Right ventricle myocardium inferior (tissue), 1 donor: ENCODE results near the gene LRRC4C. TPM values are rescaled to one million over a fixed set of nuclear protein-coding genes. Genes with fewer than 3 reads are reported as not detected.

Source experiments
- ATAC-seq: fragments of 200-7000 bp; cut with Tn5 transposase; one replicate; pipeline ENCODE4 v1.9.1; 2020; ENCODE audit warnings: mild to moderate bottlenecking, moderate library complexity
- DNase-seq: peaks from one replicate; pipeline ENCODE4 v3.0.0; 2021; ENCODE audit errors: missing footprints
- intact Hi-C: fragments of 100-400 bp; cut with DNase I; formaldehyde crosslinking; loops from one replicate; pipeline ENCODE4 v1.11.0; 2022
- total RNA-seq: library from RNA; stranded (reverse); fragmentation: NEBNext Ultra II Directional; extraction: Animal tissue kit (Norgen Biotek cat#: 25700); gene quantifications from one replicate; pipeline ENCODE4 v1.2.1, GENCODE V29; 2021
- donor health status: DM: no; HTN: yes; CAD: no; lungs with severe emphysema.

LRRC4C gene
- total RNA-seq, 1 donor from 2014 or later, result 1.0 TPM

DNA sequence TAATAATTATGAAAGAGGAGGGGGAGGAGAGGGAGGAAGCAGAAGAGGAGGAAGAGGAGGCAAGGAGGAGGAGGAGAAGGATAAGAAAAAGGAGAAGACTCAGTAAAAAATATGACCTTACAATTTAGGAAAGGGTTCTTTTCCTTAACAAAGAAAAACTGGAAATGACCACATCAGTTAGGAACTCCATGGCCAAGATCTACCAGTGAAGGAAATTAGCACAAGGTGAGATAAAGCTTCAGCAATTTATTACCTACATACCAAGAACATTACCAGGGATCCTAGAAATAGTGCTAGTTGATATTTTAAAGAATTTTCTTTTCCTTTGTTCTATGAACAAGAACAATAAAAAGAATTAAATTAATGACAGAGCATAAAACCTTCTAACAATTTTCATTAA, 172.7 kb downstream of the LRRC4C start:
- intact Hi-C loops, result no loop called here
- ATAC-seq (no peak), DNase-seq (no peak)

DNA sequence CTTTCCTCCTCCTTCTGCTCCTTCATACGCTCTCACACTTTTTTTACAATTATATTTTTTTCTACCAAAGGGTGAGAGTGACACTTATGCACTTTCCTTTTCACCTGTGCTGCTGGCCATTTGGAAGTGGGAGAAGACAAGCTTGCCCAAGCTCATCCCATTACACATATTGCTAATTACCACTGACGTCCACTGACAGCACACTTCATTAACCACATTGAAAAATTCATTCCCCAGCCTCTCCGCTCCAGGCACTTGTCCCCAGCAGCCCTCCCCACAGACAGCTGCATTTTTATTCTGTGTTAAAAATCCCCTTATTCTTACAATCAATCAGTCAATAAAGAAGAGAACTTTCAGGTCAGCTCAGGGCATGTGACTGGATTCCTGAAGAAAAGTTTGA, 175.1 kb downstream of the LRRC4C start:
- no peak for DNase-seq
- ATAC-seq, result no peak
- intact Hi-C loops, result no loop called here

DNA sequence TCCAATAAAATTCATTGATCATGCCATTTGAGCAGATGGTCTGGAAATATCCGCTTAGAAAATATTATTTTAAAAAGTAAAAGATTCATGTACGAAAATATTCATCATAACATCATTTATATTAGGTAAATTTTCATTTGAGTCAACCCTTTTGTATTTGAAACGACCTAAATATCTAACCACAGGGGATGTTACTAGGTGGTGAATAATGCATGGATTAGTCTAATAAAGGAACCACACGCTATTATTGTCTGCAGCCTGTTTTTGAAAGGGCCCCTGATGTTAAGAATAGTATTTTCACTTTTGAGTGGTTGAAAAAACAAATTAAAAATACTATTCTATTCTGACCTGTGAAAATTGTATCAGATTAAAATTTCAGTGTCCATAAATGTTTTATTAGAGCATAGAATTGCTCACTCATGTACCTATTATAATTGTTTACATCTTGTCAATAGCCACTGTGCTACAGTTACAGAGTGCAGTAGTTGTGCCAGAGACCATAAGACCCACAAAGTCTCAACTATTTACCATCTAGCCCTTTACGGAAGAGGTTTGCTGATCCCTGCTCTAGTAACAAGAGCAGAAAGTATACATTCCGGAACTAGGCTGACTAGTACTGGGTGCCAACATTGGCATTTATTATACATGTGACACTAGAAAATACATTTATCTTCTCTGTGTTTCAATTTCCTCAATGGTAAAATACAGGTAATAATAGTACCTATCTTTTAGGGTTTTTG, 176.1 kb downstream of the LRRC4C start:
- intact Hi-C loops, result no loop called here
- ATAC-seq, result no peak
- DNase-seq, result no peak

DNA sequence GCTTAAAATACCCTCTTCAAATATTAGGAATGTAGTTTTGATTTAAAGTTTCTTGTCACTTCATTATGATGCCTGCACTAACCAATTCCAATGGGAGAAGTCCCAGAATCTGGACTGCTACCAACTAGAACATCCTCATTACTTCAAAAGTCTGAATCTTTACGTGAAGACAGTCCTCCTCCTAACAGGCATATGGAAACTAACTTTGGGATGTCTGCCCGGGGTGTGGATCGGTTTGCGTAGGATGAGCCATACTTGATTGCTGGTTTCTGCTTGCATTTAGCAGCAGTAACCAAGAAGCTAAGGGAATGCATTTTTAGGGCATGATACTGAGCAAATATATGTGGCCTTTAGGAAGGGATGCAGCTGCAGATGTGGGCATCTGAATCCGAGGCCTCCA, 177.1 kb downstream of the LRRC4C start:
- ATAC-seq (no peak), DNase-seq (no peak)
- intact Hi-C loops, result no loop called here

DNA sequence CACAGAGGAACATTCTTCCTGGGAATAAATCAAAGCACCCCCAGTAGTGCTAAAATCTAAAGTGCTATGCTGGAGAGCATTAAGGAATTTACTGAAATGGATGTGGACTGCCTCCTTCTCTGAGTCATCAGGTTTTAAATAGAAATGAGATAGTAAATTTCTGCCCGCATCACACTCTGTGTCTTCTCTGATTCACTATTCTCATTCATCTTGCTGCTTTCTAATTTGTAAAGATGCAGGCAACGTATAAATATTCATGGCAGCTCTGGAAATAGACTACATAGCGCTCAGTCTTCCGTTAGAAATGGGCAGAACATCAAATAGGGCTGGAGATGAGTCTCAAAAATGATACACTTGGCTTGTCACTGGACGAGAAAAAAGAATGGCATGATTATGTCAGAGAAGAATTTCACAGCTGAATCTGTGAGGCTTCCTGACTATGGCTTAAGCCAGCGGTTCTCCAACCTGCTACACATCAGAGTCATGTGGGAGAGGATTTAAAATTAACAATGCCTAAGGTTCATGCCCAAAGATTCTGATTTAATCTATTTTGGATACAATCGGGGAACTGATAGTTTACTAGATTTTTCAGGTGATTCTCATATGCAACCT, 178.2 kb downstream of the LRRC4C start:
- intact Hi-C loops, result no loop called here
- ATAC-seq, result no peak

DNA sequence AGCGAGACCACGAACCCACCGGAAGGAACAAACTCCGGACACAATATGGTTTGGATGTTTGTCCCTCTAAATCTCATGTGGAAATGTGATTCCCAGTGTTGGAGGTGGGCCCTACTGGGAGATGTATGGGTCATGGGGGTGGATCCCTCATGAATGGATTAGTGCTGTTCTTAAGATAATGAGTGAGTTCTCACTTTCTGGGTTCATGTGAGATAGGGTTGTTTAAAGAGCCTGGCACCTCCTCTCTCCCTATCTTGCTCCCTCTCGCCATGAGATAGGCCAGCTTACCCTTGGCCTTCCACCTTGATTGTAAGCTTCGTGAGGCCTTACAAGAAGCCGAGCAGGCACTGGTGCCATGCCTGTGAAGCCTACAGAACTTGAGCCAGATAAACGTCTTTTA, 184.6 kb downstream of the LRRC4C start:
- DNase-seq (no peak), ATAC-seq (no peak)
- intact Hi-C loops, result no loop called here

More for the DNA sequence above, 178.2 kb downstream of the LRRC4C start:
- no peak for DNase-seq

DNA sequence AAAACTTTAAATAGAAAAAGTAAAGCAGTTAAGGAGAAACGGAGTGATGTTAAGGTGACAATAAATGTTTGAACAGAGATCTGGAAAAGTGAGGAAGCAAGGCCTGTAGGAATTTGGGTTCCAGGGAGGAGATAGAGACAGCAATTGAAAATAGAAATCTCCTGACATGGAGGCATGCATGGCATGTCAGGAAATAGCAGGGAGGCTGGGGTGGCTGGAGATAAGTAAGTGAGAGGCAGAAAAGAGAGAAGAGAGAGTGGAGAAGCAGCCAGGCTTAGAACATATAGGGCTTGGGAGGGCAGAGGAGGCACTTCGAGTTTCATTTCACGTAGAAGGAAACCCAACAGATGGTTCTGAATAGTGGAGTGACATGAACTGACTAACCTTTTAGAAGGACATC, 185.5 kb downstream of the LRRC4C start:
- DNase-seq (no peak), ATAC-seq (no peak)
- intact Hi-C loops, result no loop called here

DNA sequence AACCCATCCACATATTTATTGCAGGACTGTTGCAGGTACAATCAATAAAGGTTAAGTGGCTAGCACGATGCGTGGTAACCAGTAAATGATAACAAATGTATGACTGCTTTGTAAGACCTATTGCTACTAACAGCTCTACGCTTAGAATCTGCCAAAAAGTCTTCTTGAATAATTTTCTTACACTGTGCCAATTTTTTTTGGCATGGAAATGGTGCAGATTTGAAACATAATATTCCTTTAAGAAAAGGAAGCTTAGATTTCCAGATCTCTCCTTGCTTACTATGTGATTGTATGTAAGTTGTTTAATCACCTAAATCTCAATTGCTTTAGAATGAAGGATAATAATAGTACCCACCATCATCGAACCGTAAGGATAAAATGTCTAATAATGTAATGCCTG, 192.0 kb downstream of the LRRC4C start:
- DNase-seq (no peak), ATAC-seq (no peak)
- intact Hi-C loops, result no loop called here

DNA sequence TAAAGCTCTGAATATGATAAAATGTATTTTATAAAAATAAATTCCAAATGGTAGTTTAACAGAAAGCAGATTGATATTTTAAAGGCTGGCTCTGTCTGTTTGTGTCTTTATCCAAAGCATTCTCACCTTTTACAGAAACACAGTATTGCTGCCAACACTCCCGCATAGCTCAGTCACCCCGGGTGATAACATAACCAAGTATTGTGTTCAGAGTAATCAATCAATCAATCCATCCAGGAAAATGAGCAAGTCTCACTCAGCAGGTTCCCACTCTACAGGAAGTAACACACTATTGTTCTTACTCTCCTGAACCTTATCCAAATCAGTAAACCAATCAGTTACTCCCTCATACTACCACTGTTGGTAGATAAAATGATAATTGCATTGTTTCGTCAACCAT, 203.4 kb downstream of the LRRC4C start:
- DNase-seq (no peak), ATAC-seq (no peak)
- intact Hi-C loops, result no loop called here

DNA sequence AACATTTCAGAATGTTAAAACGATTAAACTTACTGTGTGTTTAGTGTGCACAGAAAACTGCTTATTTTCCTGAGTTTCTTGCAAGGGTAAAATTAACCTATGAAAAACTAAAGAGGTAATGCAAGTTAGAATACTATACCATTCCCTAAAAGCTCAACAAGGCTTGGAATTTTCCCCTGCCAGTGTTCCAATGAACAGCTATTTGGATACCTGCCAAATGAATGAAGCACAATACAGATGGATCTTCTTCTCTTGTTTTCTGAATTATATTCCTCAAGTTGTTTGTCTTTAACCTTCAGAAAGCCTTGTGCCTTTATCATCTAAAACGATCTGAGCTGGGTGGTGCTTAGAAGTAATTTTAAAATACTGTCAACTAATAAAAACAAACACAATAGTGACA, 204.5 kb downstream of the LRRC4C start:
- DNase-seq, result no peak
- ATAC-seq, result no peak
- intact Hi-C loops, result no loop called here

DNA sequence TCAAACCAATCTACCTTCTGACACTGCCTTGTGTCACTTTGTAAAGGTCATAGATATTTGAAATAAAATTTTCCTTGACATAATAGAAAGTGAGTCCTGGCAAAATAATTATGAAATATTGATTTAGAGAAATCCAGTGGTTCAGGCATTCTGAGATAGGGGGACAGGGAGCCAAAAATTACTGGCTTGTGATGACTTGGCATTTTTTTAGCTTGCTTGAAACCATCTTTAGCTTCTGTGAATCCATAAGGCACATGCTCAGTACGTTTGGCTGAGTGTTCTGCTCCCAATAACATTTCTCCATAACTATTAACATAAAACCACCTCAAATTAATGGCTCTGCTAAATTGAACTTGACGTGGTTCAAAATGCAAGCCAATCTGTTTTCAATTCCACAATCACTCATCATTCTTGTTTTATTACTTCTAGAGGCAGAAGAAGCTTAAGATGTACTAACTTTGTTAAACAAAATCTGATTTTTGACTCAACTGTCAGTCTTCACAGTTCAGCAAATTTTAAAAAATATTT, 209.0 kb downstream of the LRRC4C start:
- DNase-seq, result no peak
- ATAC-seq, result no peak
- intact Hi-C loops, result no loop called here

DNA sequence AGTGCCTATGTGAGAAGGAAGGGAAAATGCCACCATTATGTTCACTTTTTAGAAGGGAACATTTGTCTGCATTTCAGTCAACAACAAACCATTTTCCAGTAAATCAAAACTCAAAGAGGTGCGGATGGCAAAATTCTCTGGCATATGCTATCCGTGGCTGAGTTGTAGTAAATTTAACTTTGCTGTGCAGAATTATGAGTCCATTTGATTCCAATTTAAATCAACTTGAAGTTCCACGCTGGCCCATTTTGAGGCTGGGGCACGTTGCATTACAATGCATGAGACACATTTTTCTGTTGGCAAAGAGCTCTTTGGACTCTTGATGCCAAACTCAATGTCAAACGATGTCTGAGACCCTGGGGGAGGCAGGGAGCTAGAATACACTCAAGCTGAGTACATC, 211.8 kb downstream of the LRRC4C start:
- ATAC-seq (no peak), DNase-seq (no peak)
- intact Hi-C loops, result no loop called here

DNA sequence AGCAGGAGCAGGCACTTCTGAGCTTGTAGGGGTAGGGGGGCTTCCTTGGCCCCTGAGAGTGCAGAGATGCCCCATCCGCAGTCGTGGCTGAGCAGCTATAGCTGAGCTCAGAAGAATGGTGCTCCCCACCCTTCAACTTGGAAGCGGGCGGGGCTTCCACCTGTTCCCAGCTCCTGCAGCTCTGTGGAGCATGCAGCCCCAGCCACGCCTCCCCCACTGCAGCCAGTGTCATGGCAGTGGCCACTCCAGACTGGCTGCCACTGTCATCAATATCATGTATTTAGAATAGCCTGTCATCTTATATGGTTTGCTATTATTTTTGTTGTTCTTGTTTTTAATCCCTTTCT, 213.1 kb downstream of the LRRC4C start:
- no peak for ATAC-seq
- intact Hi-C loops, result no loop called here
- no peak for DNase-seq

DNA sequence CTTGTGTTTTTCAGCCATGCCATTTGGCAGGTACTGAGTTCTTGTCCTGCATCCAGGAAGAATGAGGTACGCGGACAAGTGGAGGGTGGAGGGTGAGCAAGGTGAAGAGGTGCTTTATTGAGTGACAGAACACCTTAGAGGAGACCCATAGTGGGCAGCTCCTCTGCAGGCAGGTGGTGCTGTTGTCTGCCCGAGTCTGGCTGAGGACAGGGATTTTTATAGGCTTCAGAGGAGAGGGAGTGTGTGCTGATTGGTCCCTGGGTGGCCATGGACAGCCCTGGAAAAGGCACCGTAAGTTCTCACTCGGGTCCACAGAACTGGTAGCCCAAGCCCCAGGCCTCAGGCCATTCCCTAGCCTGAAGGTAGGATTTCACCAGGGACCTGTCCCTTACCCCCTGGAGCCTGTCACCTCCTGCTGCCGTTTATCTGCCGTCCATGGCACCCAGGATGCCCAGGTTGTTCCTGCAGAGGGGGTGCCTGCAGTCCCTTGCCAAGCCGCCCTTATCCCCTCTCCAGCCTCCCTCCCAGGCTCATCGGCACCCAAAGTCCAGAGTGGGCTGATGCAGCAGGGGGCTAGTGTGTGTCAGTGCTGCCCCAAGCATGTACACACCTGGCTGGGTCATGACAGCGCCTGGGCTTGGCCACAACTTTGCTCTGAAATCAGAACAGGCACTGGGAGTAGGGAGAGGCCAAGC, 213.6 kb downstream of the LRRC4C start:
- DNase-seq, result no peak
- no peak for ATAC-seq
- intact Hi-C loops, result no loop called here

DNA sequence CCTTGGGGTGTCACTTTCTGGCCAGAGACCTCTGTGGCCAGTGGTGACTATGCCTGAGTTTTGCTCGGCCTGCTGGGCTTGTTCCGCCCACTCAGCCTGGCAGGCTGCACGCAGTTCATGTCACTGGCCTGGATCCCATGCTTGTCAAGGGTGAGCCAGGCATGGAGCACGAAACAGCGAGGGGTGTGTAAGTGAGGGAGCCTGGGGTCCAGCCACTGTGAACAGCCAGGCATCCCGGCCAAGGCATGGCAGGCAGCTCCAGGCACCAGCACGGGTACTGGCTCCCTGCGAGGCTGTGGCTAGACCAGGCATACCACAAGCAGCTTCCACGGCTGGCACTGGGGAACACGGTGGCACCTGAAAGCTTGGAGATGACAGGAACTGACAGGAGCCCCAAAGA, 214.3 kb downstream of the LRRC4C start:
- intact Hi-C loops, result no loop called here
- no peak for ATAC-seq

DNA sequence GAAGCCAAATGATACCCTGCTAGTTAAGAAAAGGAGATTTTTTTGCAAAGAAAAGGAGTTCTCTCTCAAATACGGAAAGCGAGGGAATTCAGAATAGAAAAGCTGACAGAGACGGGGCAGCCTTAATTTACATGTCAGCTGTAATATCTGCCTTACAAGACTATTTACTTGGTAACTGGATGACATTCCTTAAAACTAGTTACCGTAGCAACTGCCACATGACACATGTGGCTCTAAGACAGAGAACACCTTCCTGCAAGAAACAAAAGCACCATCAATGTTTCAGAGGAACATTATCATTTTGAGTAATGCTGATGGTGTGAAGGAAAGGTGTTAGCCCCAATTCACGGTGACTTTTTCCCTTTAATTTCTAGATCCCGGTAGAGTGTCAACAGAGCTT, 222.1 kb downstream of the LRRC4C start:
- ATAC-seq, result no peak
- DNase-seq, result no peak
- intact Hi-C loops, result no loop called here

More for the DNA sequence above, 214.3 kb downstream of the LRRC4C start:
- no peak for DNase-seq

DNA sequence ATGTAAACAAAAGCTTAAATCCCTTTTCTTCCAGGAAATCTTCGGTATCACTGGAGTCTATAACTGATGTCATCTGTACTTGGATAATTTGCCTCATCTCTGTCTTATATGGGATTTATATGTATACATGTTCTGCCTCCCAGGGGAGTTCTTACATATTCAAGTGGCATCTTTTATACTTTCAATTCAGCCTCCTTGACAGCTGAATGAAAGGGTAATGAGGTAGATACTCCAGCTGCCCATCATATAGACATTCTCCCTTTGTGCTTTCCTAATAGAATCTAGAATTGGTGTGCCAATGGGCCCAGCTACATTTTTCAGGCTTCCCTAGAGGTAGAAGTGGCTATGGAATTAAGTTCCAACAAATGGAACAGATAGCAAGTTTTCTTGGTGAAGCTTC, 223.8 kb downstream of the LRRC4C start:
- intact Hi-C loops, result no loop called here
- no peak for ATAC-seq

DNA sequence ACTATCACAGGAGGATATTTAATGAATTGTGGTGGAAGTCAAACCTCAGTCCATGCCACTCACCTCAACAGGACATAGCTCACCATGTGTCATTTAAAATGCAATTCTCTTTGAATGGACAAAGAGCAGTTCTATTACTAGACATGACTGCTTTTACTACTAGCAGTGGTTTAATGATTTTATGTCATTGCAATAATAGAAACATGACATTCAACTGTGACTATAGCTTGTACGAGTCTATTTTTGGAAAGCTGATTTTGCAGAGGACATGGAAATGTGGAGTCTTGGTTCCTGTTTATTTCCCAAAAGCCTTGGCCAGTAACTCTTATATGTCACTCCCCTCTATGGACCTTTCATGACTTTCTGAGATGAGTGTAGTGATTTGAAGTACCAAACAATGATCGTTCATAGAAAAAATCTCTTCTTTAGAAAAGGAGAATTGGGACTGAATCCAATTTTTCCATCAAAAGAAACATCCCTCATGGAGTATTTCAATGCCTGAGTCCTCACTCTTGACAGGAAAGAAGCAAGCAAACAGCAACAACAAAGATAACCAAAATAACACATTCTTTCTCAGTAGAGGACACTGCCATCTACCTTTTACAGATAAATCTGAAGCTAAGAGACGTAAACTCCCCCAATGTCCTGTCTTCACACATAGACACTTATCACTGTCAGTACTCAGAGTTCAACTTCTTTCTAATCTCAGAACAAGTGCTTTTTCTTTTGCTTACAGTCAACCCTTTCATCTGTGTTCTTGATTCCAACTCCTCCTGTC, 233.4 kb downstream of the LRRC4C start:
- DNase-seq (no peak), ATAC-seq (no peak)
- intact Hi-C loops, result no loop called here

More for the DNA sequence above, 223.8 kb downstream of the LRRC4C start:
- DNase-seq, result no peak

DNA sequence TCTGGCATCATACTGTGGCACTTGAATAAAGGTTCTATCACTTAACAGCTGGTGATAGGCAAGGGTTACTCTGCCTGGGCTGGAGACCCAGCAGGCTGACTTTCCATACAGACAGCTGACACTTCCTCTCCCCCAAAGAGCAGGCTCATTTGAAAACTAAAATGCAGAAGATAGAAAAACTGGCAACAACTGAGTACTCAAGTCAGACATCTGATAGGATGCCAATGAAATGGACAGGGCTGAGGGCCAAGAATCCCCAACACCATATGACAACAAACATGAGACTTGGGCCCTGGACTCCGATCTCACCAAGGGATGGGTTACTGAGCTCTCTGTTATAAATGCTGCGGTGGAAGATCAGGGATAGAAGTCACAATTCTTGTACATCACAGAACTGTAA, 237.2 kb downstream of the LRRC4C start:
- intact Hi-C loops, result no loop called here
- ATAC-seq (no peak), DNase-seq (peak; percentile 53)
